GM19023 (cell line): ENCODE data around the gene BCR.
"Not testable (repeated sequence)": the region's sequence is repeated elsewhere in the genome, so short reads cannot be mapped to it uniquely, and the experiment has no call there.

Experiments
- ATAC-seq: cut with Tn5 transposase; IDR thresholded peaks from one replicate; pipeline ENCODE4 v1.9.1; 2021; ENCODE audit warnings: mild to moderate bottlenecking, moderate library complexity; ENCODE audit not compliant: unreplicated experiment

Gene BCR

DNA sequence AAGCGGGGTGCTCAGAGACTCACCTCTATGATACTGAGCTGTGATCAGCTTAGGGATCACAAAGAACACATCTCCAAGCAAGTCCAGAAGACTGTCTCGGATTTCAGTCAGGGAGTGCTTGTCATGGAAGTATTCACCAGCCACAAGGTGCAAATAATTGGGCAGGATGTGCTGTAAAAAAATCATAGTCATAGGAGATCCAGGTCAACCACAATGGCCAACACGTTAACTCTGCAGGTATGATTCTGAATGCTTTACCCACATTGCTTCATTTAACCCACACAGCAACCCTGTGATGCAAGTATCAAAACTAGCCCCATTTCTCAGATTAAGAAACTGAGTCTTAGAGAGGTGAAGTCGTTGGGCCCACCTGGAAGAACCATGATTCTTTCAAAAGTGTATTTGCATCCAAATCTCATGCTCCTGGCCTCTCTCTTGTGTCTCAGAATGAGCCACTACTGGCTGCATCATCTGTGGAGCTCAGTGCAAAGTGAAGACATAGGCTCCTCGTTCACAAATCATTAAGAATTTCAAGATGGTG lies 179.3 kb downstream of the BCR start:
- no peak for ATAC-seq

- ATAC-seq = no peak
Observed at GRCh38 chr22:23361676-23362075, 181.4 kb downstream of the BCR start.

DNA sequence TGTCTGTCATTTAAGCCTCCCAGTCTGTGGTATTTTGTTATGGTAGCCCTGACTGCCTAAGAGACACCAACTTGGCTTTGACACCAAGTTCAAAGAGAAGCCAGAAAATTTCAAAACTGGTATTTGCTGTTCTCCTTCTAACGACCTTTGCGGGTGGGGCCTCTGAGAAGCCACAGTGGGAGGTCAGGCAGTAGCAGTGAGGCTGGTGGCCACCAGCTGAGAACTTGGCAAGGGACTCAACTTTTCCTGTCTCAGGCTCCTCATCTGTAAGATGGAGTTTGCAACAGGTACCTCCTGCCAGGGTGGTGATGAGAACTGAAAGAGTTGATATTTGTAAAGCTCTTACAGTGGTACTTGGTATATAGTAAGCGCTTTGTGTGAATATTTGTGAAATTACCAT lies 183.4 kb downstream of the BCR start:
- no peak for ATAC-seq

GRCh38 chr22:23364389-23364788 lies 184.1 kb downstream of the BCR start:
- no peak for ATAC-seq

DNA sequence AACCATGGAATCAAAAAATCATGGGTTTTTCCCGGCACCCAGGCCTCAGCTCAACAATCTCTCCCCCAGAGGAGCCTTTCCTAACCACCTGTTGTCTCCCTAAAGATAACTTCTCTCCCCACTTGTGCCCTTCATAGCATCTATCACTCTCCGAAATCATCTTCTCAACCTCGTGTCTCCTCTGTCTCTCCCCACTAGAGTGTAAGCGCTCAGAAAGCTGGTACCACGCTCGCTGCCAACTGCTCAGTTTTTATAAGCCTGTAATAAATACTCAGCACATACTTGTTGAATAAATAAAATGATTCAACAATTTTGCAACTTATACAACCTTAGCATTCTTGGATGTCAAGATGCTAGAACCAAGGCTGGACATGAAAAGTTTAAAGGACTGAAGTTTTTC lies 185.2 kb downstream of the BCR start:
- ATAC-seq = no peak

DNA sequence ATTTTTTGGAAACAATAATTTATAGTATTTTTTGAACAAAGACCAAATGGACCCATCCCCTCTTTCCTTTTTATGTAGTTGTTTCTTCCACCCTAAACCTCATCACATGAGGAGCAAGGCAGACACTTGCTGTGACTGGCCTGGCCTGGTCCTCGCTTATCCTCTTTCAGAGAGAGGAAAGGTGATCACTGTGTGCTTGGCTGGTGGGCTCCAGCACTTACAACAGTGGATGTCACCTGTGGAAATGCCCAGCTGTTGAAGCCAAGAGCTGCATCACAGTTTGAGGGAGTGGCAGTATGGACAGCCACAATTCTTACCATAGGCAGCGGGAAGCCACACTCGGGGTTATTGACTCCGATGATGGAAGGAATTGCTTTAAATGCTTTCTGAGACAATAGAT lies 185.7 kb downstream of the BCR start:
- ATAC-seq = no peak

DNA sequence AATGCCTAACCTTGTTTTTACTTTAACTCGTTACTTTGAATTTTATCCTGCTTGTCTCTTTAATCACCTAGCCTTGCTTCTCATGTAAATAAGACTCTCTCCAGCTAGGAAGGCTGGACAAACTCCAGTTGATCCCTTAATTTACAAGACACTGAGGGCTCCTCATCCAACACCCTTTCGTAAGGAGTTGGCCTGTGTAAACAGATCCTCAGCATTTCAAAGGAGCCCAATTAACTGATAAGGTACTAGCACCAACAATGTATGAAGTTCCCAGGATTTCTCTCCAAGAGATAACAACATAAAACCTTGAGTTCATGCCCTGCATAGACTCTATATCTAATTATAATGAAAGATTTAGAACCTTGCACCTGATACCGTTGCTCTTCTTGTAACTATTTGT lies 186.9 kb downstream of the BCR start:
- ATAC-seq = not testable (repeated sequence)
